Measurements from ENCODE around the gene CACNA2D4.

The CACNA2D4 gene

GRCh38 chr12:1793426-1794210 lies 124.8 kb downstream of the CACNA2D4 start:
- TF ChIP-seq, protein P1, sequence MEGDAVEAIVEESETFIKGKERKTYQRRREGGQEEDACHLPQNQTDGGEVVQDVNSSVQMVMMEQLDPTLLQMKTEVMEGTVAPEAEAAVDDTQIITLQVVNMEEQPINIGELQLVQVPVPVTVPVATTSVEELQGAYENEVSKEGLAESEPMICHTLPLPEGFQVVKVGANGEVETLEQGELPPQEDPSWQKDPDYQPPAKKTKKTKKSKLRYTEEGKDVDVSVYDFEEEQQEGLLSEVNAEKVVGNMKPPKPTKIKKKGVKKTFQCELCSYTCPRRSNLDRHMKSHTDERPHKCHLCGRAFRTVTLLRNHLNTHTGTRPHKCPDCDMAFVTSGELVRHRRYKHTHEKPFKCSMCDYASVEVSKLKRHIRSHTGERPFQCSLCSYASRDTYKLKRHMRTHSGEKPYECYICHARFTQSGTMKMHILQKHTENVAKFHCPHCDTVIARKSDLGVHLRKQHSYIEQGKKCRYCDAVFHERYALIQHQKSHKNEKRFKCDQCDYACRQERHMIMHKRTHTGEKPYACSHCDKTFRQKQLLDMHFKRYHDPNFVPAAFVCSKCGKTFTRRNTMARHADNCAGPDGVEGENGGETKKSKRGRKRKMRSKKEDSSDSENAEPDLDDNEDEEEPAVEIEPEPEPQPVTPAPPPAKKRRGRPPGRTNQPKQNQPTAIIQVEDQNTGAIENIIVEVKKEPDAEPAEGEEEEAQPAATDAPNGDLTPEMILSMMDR (conservative IDR thresholded peaks at IDR 0.05; ENCODE audit: control insufficient read depth, insufficient read depth, low read depth, low read length) = no peak
- H3K4me3 ChIP-seq (ENCODE audit: control insufficient read depth, low read depth, low read length) = no peak overlapping the region
- DNase-seq (ENCODE audit: low read depth) = no peak

DNA sequence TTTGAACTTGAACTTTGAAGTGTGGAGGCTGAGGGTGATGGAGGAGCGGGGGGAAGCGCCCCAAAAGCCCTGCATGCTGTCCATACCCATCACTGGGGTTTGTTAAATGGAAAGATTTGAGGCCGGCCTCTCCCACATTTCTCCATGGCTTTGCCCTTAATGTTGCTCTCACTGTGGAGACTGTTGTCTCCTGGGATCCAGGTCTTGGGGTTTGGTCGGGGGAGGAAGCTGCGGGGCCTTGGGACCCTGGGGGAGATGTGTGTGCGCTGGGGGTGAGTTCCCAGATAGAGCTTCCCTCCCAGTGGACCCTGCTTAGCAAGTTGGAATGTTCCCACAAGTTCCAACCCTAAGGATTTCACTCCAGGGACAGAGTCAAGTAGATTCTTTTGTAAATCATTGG lies 126.0 kb downstream of the CACNA2D4 start:
- H3K4me3 ChIP-seq (ENCODE audit: control insufficient read depth, low read depth, low read length) = no peak overlapping the region
- TF ChIP-seq, protein P1 (conservative IDR thresholded peaks at IDR 0.05; ENCODE audit: control insufficient read depth, insufficient read depth, low read depth, low read length) = no peak
- no peak for DNase-seq (ENCODE audit: low read depth)

DNA sequence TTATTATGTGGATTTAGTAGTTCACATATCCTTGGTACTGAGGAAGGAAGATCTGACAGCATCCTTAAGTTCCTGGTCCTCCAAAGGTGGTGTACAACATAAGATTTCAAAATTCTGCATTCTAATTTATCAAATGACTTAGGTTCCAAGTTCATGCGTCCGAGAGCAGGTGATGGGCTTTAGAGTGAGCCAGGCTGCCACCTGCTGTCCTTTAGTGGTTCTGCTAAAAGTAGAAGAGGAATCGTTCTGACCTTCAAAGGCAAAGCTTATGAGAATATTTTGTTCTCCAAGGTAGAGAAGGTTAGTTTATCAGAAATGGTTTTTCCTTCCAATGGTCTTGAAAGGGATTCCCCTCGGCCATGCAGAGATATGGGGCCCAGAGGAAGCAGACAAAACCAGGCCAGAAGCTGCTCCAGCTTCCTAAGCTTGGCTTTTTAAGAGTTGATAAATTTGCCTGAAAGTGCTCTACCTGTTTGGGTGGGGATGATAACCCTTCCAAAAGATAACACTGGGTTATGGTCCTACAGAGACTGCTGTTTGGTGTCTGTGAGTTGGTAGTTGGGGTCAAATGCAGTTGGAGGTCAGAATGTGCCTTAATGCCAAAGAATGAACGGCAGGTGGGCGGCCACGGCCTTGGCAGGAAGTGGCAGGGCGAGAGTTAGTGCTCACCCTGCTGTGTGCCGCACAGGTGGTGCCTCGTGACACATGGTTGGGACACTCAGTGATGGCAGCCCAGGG lies 127.2 kb downstream of the CACNA2D4 start:
- TF ChIP-seq, protein P1 (conservative IDR thresholded peaks at IDR 0.05; ENCODE audit: control insufficient read depth, insufficient read depth, low read depth, low read length) = peak; percentile 74
- no peak overlapping the region for H3K4me3 ChIP-seq (ENCODE audit: control insufficient read depth, low read depth, low read length)
- peak; percentile 75 for DNase-seq (ENCODE audit: low read depth)

DNA sequence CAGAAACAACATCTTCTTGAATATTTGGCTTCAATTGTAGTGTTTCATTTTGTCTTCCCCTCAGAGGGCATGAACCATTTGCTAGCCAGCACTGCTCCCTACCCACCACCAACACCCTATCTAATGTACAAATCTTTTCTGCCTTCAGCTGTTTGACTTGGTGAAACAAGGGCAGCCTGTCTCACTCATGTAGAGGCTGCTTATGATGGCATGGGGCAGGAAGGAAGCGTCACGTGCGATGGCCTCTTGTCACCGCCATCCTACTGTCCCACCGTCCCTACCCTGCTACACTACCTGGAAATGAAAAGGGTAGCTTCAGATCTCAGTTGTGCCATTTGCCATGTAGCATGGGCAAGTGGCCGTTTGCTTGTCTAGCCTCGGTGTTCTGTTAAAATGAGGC lies 128.0 kb downstream of the CACNA2D4 start:
- DNase-seq (ENCODE audit: low read depth) = no peak
- H3K4me3 ChIP-seq (ENCODE audit: control insufficient read depth, low read depth, low read length) = no peak overlapping the region
- TF ChIP-seq, protein P1 (conservative IDR thresholded peaks at IDR 0.05; ENCODE audit: control insufficient read depth, insufficient read depth, low read depth, low read length) = no peak

- no peak overlapping the region for H3K4me3 ChIP-seq (ENCODE audit: control insufficient read depth, low read depth, low read length)
- TF ChIP-seq, protein P1 (conservative IDR thresholded peaks at IDR 0.05; ENCODE audit: control insufficient read depth, insufficient read depth, low read depth, low read length) = no peak
- no peak for DNase-seq (ENCODE audit: low read depth)
Observed at GRCh38 chr12:1787714-1788113, 130.7 kb downstream of the CACNA2D4 start.

- no peak overlapping the region for H3K4me3 ChIP-seq (ENCODE audit: control insufficient read depth, low read depth, low read length)
- TF ChIP-seq, protein P1 (conservative IDR thresholded peaks at IDR 0.05; ENCODE audit: control insufficient read depth, insufficient read depth, low read depth, low read length) = no peak
- no peak for DNase-seq (ENCODE audit: low read depth)
Observed at GRCh38 chr12:1782215-1782614, 136.2 kb downstream of the CACNA2D4 start.
